MCF 10A (cell line): ENCODE measurements around the gene COIL. TPM values are rescaled to one million over a fixed set of nuclear protein-coding genes. Genes with fewer than 3 reads are reported as not detected.

Experiments used
- BruUV-seq: library from RNA; stranded (reverse); fragments of 400-500 nt; replicated peaks from 2 replicates; lab custom pipeline; 2021; lab: Mats Ljungman, UMichigan
- CTCF ChIA-PET: fragments of 300-600 bp; sonication (Branson Sonifier 250); formaldehyde crosslinking; extraction: SDS; loops from one replicate; lab custom pipeline; 2021; ENCODE audit warnings: antibody characterized with exemption, inconsistent platforms; lab: Yijun Ruan, JAX
- POLR2A ChIA-PET: fragments of 300-600, 350-650 bp; sonication (Branson Sonifier 250); formaldehyde crosslinking; extraction: SDS; loops from one replicate; lab custom pipeline; 2020; ENCODE audit warnings: antibody characterized with exemption, inconsistent platforms; lab: Yijun Ruan, JAX
- DNase-seq: peaks from one replicate; pipeline ENCODE4 v3.0.0-alpha.2; 2018; ENCODE audit not compliant: unreplicated experiment
- H3K27ac Mint-ChIP-seq: one replicate; pipeline ENCODE4 v1.8.0; 2022; ENCODE audit warnings: mild to moderate bottlenecking, low read depth, mixed read lengths; ENCODE audit not compliant: unreplicated experiment
- H3K27me3 Mint-ChIP-seq: one replicate; pipeline ENCODE4 v1.8.0; 2022; ENCODE audit warnings: mixed read lengths; ENCODE audit not compliant: insufficient read depth, unreplicated experiment
- H3K36me3 Mint-ChIP-seq: one replicate; pipeline ENCODE4 v1.8.0; 2022; ENCODE audit warnings: mild to moderate bottlenecking, moderate library complexity, mixed read lengths; ENCODE audit not compliant: insufficient read depth, unreplicated experiment
- H3K4me1 Mint-ChIP-seq: one replicate; pipeline ENCODE4 v1.8.0; 2022; ENCODE audit warnings: mixed read lengths; ENCODE audit not compliant: insufficient read depth, unreplicated experiment
- H3K4me3 Mint-ChIP-seq: one replicate; pipeline ENCODE4 v1.8.0; 2022; ENCODE audit warnings: mild to moderate bottlenecking, moderate library complexity, mixed read lengths; ENCODE audit not compliant: unreplicated experiment
- H3K9me3 Mint-ChIP-seq: one replicate; pipeline ENCODE4 v1.8.0; 2022; ENCODE audit warnings: mixed read lengths; ENCODE audit not compliant: unreplicated experiment
- intact Hi-C: fragments of 100-400 bp; cut with micrococcal nuclease; formaldehyde crosslinking; loops from 2 replicates; pipeline ENCODE4 v1.14.1; 2022
- total RNA-seq: library from RNA; stranded (reverse); gene quantifications from 2 replicates; pipeline ENCODE4 v1.2.3, GENCODE V29; 2022
- TF ChIP-seq, protein P1 (sequence below): fragments of 200-600 bp; IDR thresholded peaks from one replicate; pipeline ENCODE4 v1.8.0; 2022; ENCODE audit warnings: antibody characterized with exemption, mild to moderate bottlenecking; ENCODE audit not compliant: unreplicated experiment

Gene COIL
- total RNA-seq, 1 experiment from 2014 or later, result 15.4 TPM

DNA sequence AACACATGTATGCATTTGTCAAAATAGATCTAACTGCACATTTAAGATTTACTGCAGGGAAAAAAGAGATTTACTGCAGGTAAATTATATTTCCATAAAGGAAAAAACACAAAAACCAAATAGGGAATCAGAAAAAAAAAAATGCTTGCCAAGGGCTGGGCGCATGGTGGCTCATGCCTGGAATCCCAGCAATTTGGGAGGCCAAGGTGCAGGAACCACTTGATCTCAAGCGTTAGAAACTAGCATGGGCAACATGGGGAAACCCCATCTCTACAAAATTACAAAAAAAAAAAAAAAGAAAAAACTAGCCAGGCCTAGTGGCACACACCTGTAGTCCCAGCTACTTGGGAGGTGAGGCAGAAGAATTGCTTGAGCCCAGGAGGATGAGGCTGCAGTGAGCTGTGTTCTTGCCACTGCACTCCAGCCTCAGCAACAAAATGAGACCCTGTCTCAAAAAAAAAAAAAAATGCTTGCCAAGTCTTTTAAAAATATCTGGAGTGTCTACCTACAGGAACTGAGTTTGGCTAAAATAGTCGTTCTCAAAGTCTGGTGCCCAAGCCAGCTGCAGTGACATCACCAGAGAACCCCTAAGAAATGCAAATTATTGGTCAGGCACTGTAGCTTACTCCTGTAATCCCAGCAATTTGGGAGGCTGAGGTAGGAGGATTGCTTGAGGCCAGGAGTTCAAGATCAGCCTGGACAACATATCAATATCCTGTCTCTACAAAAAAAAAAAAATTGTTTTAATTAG is 64.5 kb downstream of the COIL start:
- TF ChIP-seq, protein P1, sequence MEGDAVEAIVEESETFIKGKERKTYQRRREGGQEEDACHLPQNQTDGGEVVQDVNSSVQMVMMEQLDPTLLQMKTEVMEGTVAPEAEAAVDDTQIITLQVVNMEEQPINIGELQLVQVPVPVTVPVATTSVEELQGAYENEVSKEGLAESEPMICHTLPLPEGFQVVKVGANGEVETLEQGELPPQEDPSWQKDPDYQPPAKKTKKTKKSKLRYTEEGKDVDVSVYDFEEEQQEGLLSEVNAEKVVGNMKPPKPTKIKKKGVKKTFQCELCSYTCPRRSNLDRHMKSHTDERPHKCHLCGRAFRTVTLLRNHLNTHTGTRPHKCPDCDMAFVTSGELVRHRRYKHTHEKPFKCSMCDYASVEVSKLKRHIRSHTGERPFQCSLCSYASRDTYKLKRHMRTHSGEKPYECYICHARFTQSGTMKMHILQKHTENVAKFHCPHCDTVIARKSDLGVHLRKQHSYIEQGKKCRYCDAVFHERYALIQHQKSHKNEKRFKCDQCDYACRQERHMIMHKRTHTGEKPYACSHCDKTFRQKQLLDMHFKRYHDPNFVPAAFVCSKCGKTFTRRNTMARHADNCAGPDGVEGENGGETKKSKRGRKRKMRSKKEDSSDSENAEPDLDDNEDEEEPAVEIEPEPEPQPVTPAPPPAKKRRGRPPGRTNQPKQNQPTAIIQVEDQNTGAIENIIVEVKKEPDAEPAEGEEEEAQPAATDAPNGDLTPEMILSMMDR, result no peak
- ChIA-PET POLR2A (no interaction called here), CTCF (interaction anchor here (0.6 kb wide), 1 partner anchor 13 kb away, joined by 4 read pairs; no protein-coding TSS in a partner anchor)
- no peak overlapping the region for H3K4me3 Mint-ChIP-seq
- intact Hi-C loops, result no loop called here
- H3K27ac Mint-ChIP-seq, result no peak overlapping the region
- H3K27me3 Mint-ChIP-seq, result no peaks in the 10 kb centered on the region
- DNase-seq, result no peak
- H3K4me1 Mint-ChIP-seq, result peaks cover 9% of the 10 kb centered on the region
- H3K9me3 Mint-ChIP-seq, result peaks cover 10% of the 10 kb centered on the region
- BruUV-seq, result no TSS peak
- peaks cover 98% of the 10 kb centered on the region for H3K36me3 Mint-ChIP-seq

- DNase-seq, result no peak
- intact Hi-C loops, result no loop called here
- H3K4me1 Mint-ChIP-seq, result no peaks in the 10 kb centered on the region
- no peak overlapping the region for H3K4me3 Mint-ChIP-seq
- no TSS peak for BruUV-seq
- H3K27me3 Mint-ChIP-seq, result no peaks in the 10 kb centered on the region
- POLR2A ChIA-PET, result interaction anchor here (0.6 kb wide), 1 partner anchor 43 kb away, joined by 3 read pairs; no protein-coding TSS in a partner anchor
- CTCF ChIA-PET, result interaction anchor here (1.0 to 3.2 kb wide), 4 partner anchors 9 to 86 kb away, joined by 3 to 12 read pairs (median 4); no protein-coding TSS in a partner anchor
- TF ChIP-seq, protein P1, result no peak
- H3K27ac Mint-ChIP-seq, result no peak overlapping the region
- H3K36me3 Mint-ChIP-seq, result peaks cover 98% of the 10 kb centered on the region
- peaks cover 10% of the 10 kb centered on the region for H3K9me3 Mint-ChIP-seq
Measured at GRCh38 chr17:56894859-56895455, 65.9 kb downstream of the COIL start.

DNA sequence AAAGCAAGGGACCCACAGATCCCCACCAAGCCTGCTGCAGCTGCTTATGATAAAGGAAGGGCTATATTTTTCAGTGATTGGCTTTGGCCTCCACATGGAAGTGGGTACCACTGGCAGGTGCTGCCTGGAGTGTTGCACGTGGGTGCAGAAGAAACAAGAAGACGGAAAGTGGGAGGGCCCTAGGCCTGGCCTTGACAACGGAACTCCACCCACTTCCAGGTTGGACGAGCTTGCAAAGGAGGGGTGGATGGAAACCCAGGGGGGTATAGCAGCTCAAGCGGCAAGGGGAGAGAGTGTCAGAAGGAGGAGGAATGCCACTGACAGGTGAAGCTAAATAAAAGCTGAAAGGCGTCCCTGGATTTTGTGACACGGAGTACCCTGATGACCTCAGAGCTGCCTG is 67.3 kb downstream of the COIL start:
- POLR2A ChIA-PET, result no interaction called here
- Mint-ChIP-seq H3K4me3 (no peak overlapping the region), H3K4me1 (no peaks in the 10 kb centered on the region), H3K36me3 (peaks cover 99% of the 10 kb centered on the region), H3K27me3 (no peaks in the 10 kb centered on the region), H3K9me3 (peaks cover 10% of the 10 kb centered on the region), H3K27ac (no peak overlapping the region)
- CTCF ChIA-PET, result interaction anchor here (0.6 to 3.2 kb wide), 4 partner anchors 12 to 159 kb away, joined by 3 to 12 read pairs (median 3); no protein-coding TSS in a partner anchor
- intact Hi-C loops, result no loop called here
- DNase-seq, result no peak
- TF ChIP-seq, protein P1, result no peak
- BruUV-seq, result no TSS peak

GRCh38 chr17:56892333-56892732 is 68.5 kb downstream of the COIL start:
- peaks cover 99% of the 10 kb centered on the region for H3K36me3 Mint-ChIP-seq
- no peaks in the 10 kb centered on the region for H3K4me1 Mint-ChIP-seq
- intact Hi-C loops, result no loop called here
- no peaks in the 10 kb centered on the region for H3K27me3 Mint-ChIP-seq
- BruUV-seq, result no TSS peak
- ChIA-PET POLR2A (no interaction called here), CTCF (interaction anchor here (0.6 to 3.2 kb wide), 2 partner anchors 13 to 17 kb away, joined by 3 to 12 read pairs; no protein-coding TSS in a partner anchor)
- peaks cover 14% of the 10 kb centered on the region for H3K9me3 Mint-ChIP-seq
- H3K4me3 Mint-ChIP-seq, result no peak overlapping the region
- DNase-seq, result no peak
- H3K27ac Mint-ChIP-seq, result no peak overlapping the region
- TF ChIP-seq, protein P1, result no peak
